Lower leg skin (tissue), 4 donors: Measurements from ENCODE around the gene IFI27. TPM values are rescaled to one million over a fixed set of nuclear protein-coding genes. Genes with fewer than 3 reads are reported as not detected.
"Not testable (repeated sequence)": the region's sequence is repeated elsewhere in the genome, so short reads cannot be mapped to it uniquely, and the experiment has no call there.

Experiments used
- DNase-seq, 2 donors: peaks; one replicate each; pipeline ENCODE4 v3.0.0-alpha.2; 2019; ENCODE audit warnings: low spot score in 2 of 2
- H3K4me3 ChIP-seq: fragments of 200-600 bp; sonication (generic); 2 replicates; pipeline ENCODE4 v1.5.1; 2017; ENCODE audit warnings: mild to moderate bottlenecking, low read depth; ENCODE audit not compliant: poor library complexity, severe bottlenecking
- POLR2A ChIP-seq, 2 donors: fragments of 450-650 bp; IDR thresholded peaks; one replicate each; pipeline ENCODE4 v1.6.1; 2016 to 2017; ENCODE audit warnings: antibody characterized with exemption in 2 of 2, mild to moderate bottlenecking in 1 of 2, moderate library complexity in 1 of 2
- WGBS, 2 donors: methylation state at CpG; one replicate each; pipeline ENCODE4 v1.1.5; 2018; 5-methylcytosine and 5-hydroxymethylcytosine counted together
- intact Hi-C: fragments of 100-400 bp; cut with DNase I; formaldehyde crosslinking; loops from one replicate; pipeline ENCODE4 v1.15.0; 2023; ENCODE audit warnings: low total_unique reads
- total RNA-seq, 4 donors: library from RNA; depleted of rRNA; stranded (reverse); fragments of >200 nt; gene quantifications; one replicate each; pipeline ENCODE4 v1.1.0, GENCODE V29; 2016
- TF ChIP-seq, protein P1 (sequence below), 3 donors: fragments of 450-650 bp; IDR thresholded peaks; one replicate each; pipeline ENCODE4 v1.5.1; 2016; ENCODE audit warnings: antibody characterized with exemption in 3 of 3, mild to moderate bottlenecking in 3 of 3, moderate library complexity in 2 of 3

IFI27 gene
- total RNA-seq, 4 donors from 2014 or later, result 70.2 to 133 (median 109) TPM

DNA sequence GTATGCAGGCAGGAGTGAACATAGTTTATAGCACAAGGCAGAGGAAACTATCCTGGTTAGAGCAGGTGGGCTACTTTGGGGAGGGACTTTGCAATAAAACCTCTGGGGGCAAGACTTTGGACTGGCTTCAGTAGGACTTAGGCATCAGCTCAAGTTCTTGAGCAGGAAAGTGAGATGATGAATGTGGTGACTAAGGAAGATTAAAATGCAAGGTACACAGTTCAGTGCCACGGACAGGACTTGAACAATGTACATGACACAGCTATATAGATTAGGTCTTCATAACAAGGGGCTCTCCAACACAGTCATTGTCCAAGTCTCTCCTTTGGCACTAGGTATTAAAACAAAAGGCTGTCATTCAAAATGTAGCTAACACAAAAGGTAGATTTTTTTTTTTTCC, 42.1 kb downstream of the IFI27 start:
- intact Hi-C loops, result no loop called here
- 81 to 92% methylated on average over 1 of the region's 1 CpG for WGBS, 2 donors

DNA sequence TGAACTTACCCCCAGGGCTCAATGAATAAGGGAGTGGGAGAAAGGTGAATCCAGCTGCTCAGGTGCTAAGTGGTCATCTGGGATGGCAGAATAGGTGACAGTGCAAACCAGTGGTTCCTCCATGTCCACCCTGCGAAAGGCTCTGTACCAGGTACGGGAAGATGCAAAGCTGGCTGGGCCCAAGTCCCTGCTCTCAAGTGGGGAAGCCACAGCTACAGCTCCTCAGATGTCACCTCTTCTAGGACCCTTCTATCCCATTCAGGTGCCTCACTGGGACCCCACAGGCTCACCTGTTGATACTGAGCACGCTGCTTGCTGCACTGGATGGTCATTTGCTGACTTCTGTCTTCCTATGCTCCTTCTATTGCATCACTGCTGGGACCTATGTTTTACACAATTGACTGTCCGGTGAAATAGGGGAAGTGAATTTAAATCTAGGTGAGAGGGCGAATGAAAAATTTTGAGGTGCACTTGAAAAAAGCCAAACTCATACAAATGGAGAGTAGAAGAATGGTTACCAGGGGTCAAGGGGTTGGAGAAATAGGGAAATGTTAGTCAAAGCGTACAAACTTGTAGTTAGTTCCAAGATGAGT, 43.3 kb downstream of the IFI27 start:
- no peak for DNase-seq
- TF ChIP-seq POLR2A (IDR thresholded peaks at IDR 0.05), result no peak
- TF ChIP-seq, protein P1, sequence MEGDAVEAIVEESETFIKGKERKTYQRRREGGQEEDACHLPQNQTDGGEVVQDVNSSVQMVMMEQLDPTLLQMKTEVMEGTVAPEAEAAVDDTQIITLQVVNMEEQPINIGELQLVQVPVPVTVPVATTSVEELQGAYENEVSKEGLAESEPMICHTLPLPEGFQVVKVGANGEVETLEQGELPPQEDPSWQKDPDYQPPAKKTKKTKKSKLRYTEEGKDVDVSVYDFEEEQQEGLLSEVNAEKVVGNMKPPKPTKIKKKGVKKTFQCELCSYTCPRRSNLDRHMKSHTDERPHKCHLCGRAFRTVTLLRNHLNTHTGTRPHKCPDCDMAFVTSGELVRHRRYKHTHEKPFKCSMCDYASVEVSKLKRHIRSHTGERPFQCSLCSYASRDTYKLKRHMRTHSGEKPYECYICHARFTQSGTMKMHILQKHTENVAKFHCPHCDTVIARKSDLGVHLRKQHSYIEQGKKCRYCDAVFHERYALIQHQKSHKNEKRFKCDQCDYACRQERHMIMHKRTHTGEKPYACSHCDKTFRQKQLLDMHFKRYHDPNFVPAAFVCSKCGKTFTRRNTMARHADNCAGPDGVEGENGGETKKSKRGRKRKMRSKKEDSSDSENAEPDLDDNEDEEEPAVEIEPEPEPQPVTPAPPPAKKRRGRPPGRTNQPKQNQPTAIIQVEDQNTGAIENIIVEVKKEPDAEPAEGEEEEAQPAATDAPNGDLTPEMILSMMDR (IDR thresholded peaks at IDR 0.05), result no peak
- intact Hi-C loops, result no loop called here
- 90 to 91% methylated on average over 6 of the region's 6 CpGs for WGBS, 2 donors
- no peak overlapping the region for H3K4me3 ChIP-seq

More for the DNA sequence above, 42.1 kb downstream of the IFI27 start:
- DNase-seq, result no peak
- TF ChIP-seq POLR2A (IDR thresholded peaks at IDR 0.05), result no peak
- TF ChIP-seq, protein P1 (IDR thresholded peaks at IDR 0.05), result no peak
- H3K4me3 ChIP-seq, result no peak overlapping the region

GRCh38 chr14:94156143-94156542, 45.6 kb downstream of the IFI27 start:
- 61 to 85% methylated on average over 1 of the region's 1 CpG for WGBS, 2 donors

DNA sequence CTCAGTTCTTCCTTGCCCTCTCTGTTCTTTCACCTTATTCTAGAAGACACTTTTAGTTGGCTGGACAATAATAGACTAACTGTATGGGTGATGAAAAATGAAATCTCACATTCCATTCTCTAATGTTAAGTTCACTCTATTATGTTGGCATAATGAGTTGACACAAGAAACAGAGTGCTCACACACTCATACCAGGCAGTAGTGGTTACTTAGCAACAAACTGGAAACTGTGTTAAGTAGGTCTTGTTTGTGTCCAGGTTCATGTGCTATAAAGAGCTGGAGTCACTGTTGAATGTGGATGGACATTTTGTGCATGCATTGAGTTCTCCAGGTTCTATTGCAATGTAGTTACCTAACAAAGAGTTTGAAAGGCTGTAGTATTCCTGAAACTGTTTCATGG, 46.7 kb downstream of the IFI27 start:
- TF ChIP-seq POLR2A (IDR thresholded peaks at IDR 0.05), result no peak
- TF ChIP-seq, protein P1 (IDR thresholded peaks at IDR 0.05), result no peak
- no peak overlapping the region for H3K4me3 ChIP-seq
- intact Hi-C loops, result no loop called here
- DNase-seq, result no peak

More at GRCh38 chr14:94156143-94156542, 45.6 kb downstream of the IFI27 start:
- intact Hi-C loops, DNase-seq, H3K4me3 ChIP-seq: not testable (repeated sequence)

DNA sequence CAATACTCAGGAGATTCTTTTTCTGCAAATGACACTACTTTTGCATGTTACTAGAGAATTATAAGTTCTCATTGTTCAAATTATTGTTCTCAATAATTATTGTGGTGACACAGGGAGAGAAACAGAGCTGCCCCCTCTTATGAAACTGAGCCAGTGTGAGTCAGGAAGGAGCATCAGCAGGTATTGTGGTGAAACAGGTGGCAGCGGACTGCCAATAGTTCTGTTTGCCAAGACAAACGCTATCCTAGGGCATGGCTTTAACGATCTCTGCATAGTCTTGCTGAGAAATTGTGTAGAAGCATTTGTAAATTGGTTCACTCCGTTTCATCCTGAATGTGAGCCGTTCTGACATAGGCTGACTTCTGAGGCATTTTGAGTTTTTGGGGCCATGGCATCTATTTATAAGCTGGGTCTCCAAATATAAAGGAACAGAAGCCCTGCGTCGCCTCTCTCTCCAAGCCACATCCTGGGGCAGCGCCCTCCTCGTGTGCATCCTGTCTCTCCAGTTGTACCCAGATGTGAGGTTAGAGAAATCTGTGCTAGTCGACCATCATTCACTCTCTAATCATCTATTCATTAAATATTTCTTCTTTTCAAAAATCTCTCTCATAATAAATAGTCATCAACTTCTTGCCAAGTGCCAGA, 47.8 kb downstream of the IFI27 start:
- DNase-seq, result no peak
- WGBS, 2 donors, result 45 to 62% methylated on average over 10 of the region's 10 CpGs
- TF ChIP-seq, protein P1 (IDR thresholded peaks at IDR 0.05), result no peak
- TF ChIP-seq POLR2A (IDR thresholded peaks at IDR 0.05), result no peak
- intact Hi-C loops, result no loop called here
- H3K4me3 ChIP-seq, result no peak overlapping the region

GRCh38 chr14:94161058-94161457, 50.5 kb downstream of the IFI27 start:
- no peak for DNase-seq
- 51% methylated on average over 2 of the region's 2 CpGs for WGBS, 2 donors
- intact Hi-C loops, result no loop called here

More at GRCh38 chr14:94161058-94161457, 50.5 kb downstream of the IFI27 start:
- TF ChIP-seq POLR2A (IDR thresholded peaks at IDR 0.05), result no peak
- TF ChIP-seq, protein P1 (IDR thresholded peaks at IDR 0.05), result no peak
- H3K4me3 ChIP-seq, result no peak overlapping the region
